HepG2 (cell line): ENCODE measurements around the gene STAT6. TPM values are rescaled to one million over a fixed set of nuclear protein-coding genes. Genes with fewer than 3 reads are reported as not detected.
A peak's percentile ranks its signal among the peaks of the same experiment; 100 is the strongest.

ENCODE experiments used
- HOXA5 ChIP-seq: sonication (generic); formaldehyde crosslinking; IDR thresholded peaks from 2 replicates; pipeline ENCODE4 v1.4.0; 2020; ENCODE audit warnings: missing genetic modification reagents
- MAFK ChIP-seq, 2 experiments: IDR thresholded peaks in 1 of 2; conservative IDR thresholded peaks in 1 of 2; 2 replicates each; pipeline ENCODE4 v1.6.1; 2011; ENCODE audit warnings: improper control_type of control experiment in 2 of 2, low read length in 2 of 2
- MED1 ChIP-seq: sonication (generic); formaldehyde crosslinking; IDR thresholded peaks from 2 replicates; pipeline ENCODE4 v1.4.0; 2020; ENCODE audit warnings: missing genetic modification reagents
- NR2F2 ChIP-seq: IDR thresholded peaks from 2 replicates; pipeline ENCODE4 v1.6.1; 2012; ENCODE audit warnings: low read depth, inconsistent platforms, borderline replicate concordance
- PAF1 ChIP-seq: IDR thresholded peaks from 2 replicates; pipeline ENCODE4 v1.6.1; 2016; ENCODE audit warnings: missing genetic modification reagents, missing compliant biosample characterization
- RFXANK ChIP-seq: IDR thresholded peaks from 2 replicates; pipeline ENCODE4 v1.6.1; 2016
- SP2 ChIP-seq: sonication (generic); formaldehyde crosslinking; IDR thresholded peaks from 2 replicates; pipeline ENCODE4 v1.5.1; 2020; ENCODE audit warnings: mild to moderate bottlenecking, missing genetic modification reagents
- THAP9 ChIP-seq: sonication (generic); formaldehyde crosslinking; IDR thresholded peaks from 2 replicates; pipeline ENCODE4; 2020; ENCODE audit warnings: missing genetic modification reagents, mild to moderate bottlenecking, borderline replicate concordance
- ZFP36L1 ChIP-seq: sonication (generic); formaldehyde crosslinking; IDR thresholded peaks from 2 replicates; pipeline ENCODE4 v1.8.0; 2022; ENCODE audit warnings: mild to moderate bottlenecking, missing genetic modification reagents, moderate library complexity
- ZNF274 ChIP-seq: sonication (generic); formaldehyde crosslinking; IDR thresholded peaks from 2 replicates; pipeline ENCODE4 v1.5.1; 2020; ENCODE audit warnings: mild to moderate bottlenecking, missing genetic modification reagents
- ZNF383 ChIP-seq: sonication (generic); formaldehyde crosslinking; IDR thresholded peaks from 2 replicates; pipeline ENCODE4 v1.4.0; 2020; ENCODE audit warnings: missing genetic modification reagents, mild to moderate bottlenecking, borderline replicate concordance
- ZNF503 ChIP-seq: sonication (generic); formaldehyde crosslinking; IDR thresholded peaks from 2 replicates; pipeline ENCODE4 v1.4.0; 2020; ENCODE audit warnings: missing genetic modification reagents
- ZNF547 ChIP-seq: sonication (generic); formaldehyde crosslinking; IDR thresholded peaks from 2 replicates; pipeline ENCODE4 v1.5.1; 2020; ENCODE audit warnings: mild to moderate bottlenecking, missing genetic modification reagents
- ZNF577 ChIP-seq: sonication (generic); formaldehyde crosslinking; IDR thresholded peaks from 2 replicates; pipeline ENCODE4 v1.4.0; 2020; ENCODE audit warnings: mild to moderate bottlenecking, low read depth, missing genetic modification reagents, borderline replicate concordance
- ZNF691 ChIP-seq: sonication (generic); formaldehyde crosslinking; IDR thresholded peaks from 2 replicates; pipeline ENCODE4 v1.4.0; 2020; ENCODE audit warnings: missing genetic modification reagents, low read depth, mild to moderate bottlenecking, borderline replicate concordance
- ZNF720 ChIP-seq: sonication (generic); formaldehyde crosslinking; IDR thresholded peaks from 2 replicates; pipeline ENCODE4 v1.4.0; 2020; ENCODE audit warnings: missing genetic modification reagents
- polyA plus RNA-seq, 8 experiments: library from polyadenylated mRNA; depleted of rRNA in 3 of 8; stranded (reverse) in 7 of 8; unstranded in 1 of 8; fragments of >200 nt; fragmentation: Illumina TruSeq in 4 of 8; extraction: Trizol in 4 of 8; gene quantifications; 2 replicates each; pipeline versions ENCODE4 v1.2.1 to v1.2.3, GENCODE V29; 2011 to 2016; ENCODE audit warnings: low read depth in 4 of 8, missing spikeins in 1 of 8, mixed read lengths in 1 of 8; ENCODE audit not compliant: insufficient read depth in 1 of 8
- total RNA-seq, 5 experiments: library from RNA; depleted of rRNA; stranded (reverse); fragments of >200 nt; fragmentation: Illumina TruSeq; extraction: Trizol; gene quantifications; 2 replicates each; pipeline ENCODE4 v1.2.3, GENCODE V29; 2016; ENCODE audit warnings: low read depth in 1 of 5
- TF ChIP-seq, protein P1 (sequence below): sonication (generic); formaldehyde crosslinking; IDR thresholded peaks from 2 replicates; pipeline ENCODE4 v1.5.0; 2020; ENCODE audit warnings: mild to moderate bottlenecking, low read depth, missing genetic modification reagents, borderline replicate concordance
- TF ChIP-seq, protein P2 (sequence below): sonication (generic); formaldehyde crosslinking; IDR thresholded peaks from 2 replicates; pipeline ENCODE4 v1.4.0; 2020; ENCODE audit warnings: missing genetic modification reagents, borderline replicate concordance
- TF ChIP-seq, protein P3 (sequence below): sonication (generic); formaldehyde crosslinking; IDR thresholded peaks from 2 replicates; pipeline ENCODE4 v1.4.0; 2020; ENCODE audit warnings: mild to moderate bottlenecking, missing genetic modification reagents
- TF ChIP-seq, protein P4 (sequence below): IDR thresholded peaks from 2 replicates; pipeline ENCODE4 v1.6.1; 2016; ENCODE audit warnings: missing genetic modification reagents, missing compliant biosample characterization

The STAT6 gene
- total and polyA plus RNA-seq, 2 of the 13 experiments (the other 11 are each of a cell fraction or from before 2014, with no cell fraction given): 28.0 to 62.2 TPM

GRCh38 chr12:57127101-57127725, 16.1 kb upstream of the STAT6 start (continued):
- TF ChIP-seq, protein P1, sequence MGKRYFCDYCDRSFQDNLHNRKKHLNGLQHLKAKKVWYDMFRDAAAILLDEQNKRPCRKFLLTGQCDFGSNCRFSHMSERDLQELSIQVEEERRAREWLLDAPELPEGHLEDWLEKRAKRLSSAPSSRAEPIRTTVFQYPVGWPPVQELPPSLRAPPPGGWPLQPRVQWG (CRISPR knock-in tag): no peak
- no peak for TF ChIP-seq ZNF577 (CRISPR knock-in tag)
- TF ChIP-seq ZNF503 (CRISPR knock-in tag): no peak; the same call in 1 of the 2 replicates
- no peak for TF ChIP-seq ZNF547 (CRISPR knock-in tag)
- TF ChIP-seq, protein P2, sequence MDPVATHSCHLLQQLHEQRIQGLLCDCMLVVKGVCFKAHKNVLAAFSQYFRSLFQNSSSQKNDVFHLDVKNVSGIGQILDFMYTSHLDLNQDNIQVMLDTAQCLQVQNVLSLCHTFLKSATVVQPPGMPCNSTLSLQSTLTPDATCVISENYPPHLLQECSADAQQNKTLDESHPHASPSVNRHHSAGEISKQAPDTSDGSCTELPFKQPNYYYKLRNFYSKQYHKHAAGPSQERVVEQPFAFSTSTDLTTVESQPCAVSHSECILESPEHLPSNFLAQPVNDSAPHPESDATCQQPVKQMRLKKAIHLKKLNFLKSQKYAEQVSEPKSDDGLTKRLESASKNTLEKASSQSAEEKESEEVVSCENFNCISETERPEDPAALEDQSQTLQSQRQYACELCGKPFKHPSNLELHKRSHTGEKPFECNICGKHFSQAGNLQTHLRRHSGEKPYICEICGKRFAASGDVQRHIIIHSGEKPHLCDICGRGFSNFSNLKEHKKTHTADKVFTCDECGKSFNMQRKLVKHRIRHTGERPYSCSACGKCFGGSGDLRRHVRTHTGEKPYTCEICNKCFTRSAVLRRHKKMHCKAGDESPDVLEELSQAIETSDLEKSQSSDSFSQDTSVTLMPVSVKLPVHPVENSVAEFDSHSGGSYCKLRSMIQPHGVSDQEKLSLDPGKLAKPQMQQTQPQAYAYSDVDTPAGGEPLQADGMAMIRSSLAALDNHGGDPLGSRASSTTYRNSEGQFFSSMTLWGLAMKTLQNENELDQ (CRISPR knock-in tag): no peak
- TF ChIP-seq ZNF691 (CRISPR knock-in tag): no peak
- no peak for TF ChIP-seq ZNF274
- no peak for TF ChIP-seq RFXANK (CRISPR knock-in tag)
- TF ChIP-seq MAFK (conservative IDR thresholded peaks at IDR 0.05 in 1 of 2, IDR thresholded peaks at IDR 0.05 in 1 of 2; ENCODE audit: low read length in 2 of 2): no peak
- TF ChIP-seq, protein P3, sequence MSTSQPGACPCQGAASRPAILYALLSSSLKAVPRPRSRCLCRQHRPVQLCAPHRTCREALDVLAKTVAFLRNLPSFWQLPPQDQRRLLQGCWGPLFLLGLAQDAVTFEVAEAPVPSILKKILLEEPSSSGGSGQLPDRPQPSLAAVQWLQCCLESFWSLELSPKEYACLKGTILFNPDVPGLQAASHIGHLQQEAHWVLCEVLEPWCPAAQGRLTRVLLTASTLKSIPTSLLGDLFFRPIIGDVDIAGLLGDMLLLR: no peak
- no peak for TF ChIP-seq ZNF383 (CRISPR knock-in tag)
- TF ChIP-seq NR2F2: 0 out of 2 replicates have a peak, but pooled peaks have one; percentile 24
- peak; percentile 79 for TF ChIP-seq MED1
- TF ChIP-seq, protein P4, sequence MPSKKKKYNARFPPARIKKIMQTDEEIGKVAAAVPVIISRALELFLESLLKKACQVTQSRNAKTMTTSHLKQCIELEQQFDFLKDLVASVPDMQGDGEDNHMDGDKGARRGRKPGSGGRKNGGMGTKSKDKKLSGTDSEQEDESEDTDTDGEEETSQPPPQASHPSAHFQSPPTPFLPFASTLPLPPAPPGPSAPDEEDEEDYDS: peak; percentile 48
- TF ChIP-seq PAF1 (CRISPR knock-in tag): no peak
- no peak for TF ChIP-seq ZFP36L1
- no peak for TF ChIP-seq SP2 (CRISPR knock-in tag)
- no peak; the same call in 1 of the 2 replicates for TF ChIP-seq HOXA5 (CRISPR knock-in tag)
- no peak for TF ChIP-seq THAP9 (CRISPR knock-in tag)
- TF ChIP-seq ZNF720 (CRISPR knock-in tag): no peak
